SK-N-SH (cell line): ENCODE measurements around the gene GPR3. TPM values are rescaled to one million over a fixed set of nuclear protein-coding genes. Genes with fewer than 3 reads are reported as not detected.

Experiments used
- CTCF ChIA-PET: fragments of 300-600, 350-600 bp; formaldehyde crosslinking; extraction: SDS; loops from one replicate; lab custom pipeline; 2021; lab: Yijun Ruan, JAX
- POLR2A ChIA-PET: fragments of 350-600 bp; sonication (Branson Sonifier 250); formaldehyde crosslinking; extraction: SDS; loops from one replicate; lab custom pipeline; 2020; ENCODE audit warnings: antibody characterized with exemption, inconsistent platforms; lab: Yijun Ruan, JAX
- DNase-seq: peaks from one replicate; pipeline ENCODE4 v3.0.0; 2012
- H2AFZ ChIP-seq: fragments of 200-600 bp; sonication (generic); 2 replicates; pipeline ENCODE4 v1.8.1; 2016; ENCODE audit warnings: antibody characterized with exemption, mild to moderate bottlenecking, low read depth
- H3F3A ChIP-seq: fragments of 200-600 bp; sonication (generic); replicated peaks from 2 replicates; pipeline ENCODE3; 2016; ENCODE audit warnings: antibody characterized with exemption, mild to moderate bottlenecking; ENCODE audit not compliant: insufficient read depth
- H3K27ac ChIP-seq, 2 experiments: fragments of 200-500 bp in 1 of 2; fragments of 200-600 bp in 1 of 2; sonication (Bioruptor generic) in 1 of 2; sonication (generic), shearing (Covaris generic) in 1 of 2; 2 replicates each; pipeline versions ENCODE4 v1.5.1 to v1.6.1; 2014 to 2016; ENCODE audit warnings: low read depth in 2 of 2, inconsistent platforms in 1 of 2, low read length in 1 of 2, mild to moderate bottlenecking in 1 of 2, mixed read lengths in 1 of 2
- H3K27me3 ChIP-seq: fragments of 200-600 bp; sonication (generic), shearing (Covaris generic); 2 replicates; pipeline ENCODE4 v1.6.1; 2016; ENCODE audit warnings: mixed run types; ENCODE audit not compliant: insufficient read depth
- H3K36me3 ChIP-seq, 2 experiments: fragments of 200-500 bp in 1 of 2; fragments of 200-600 bp in 1 of 2; sonication (Bioruptor generic) in 1 of 2; sonication (generic) in 1 of 2; replicated peaks in 1 of 2; 2 replicates each; pipeline versions ENCODE3 to v1.5.1; 2014 to 2016; ENCODE audit warnings: low read length in 1 of 2, mild to moderate bottlenecking in 1 of 2; ENCODE audit not compliant: insufficient read depth in 2 of 2, control insufficient read depth in 1 of 2
- H3K4me1 ChIP-seq, 2 experiments: fragments of 200-500 bp in 1 of 2; fragments of 200-600 bp in 1 of 2; sonication (Bioruptor generic) in 1 of 2; sonication (generic), shearing (Covaris generic) in 1 of 2; 2 replicates each; pipeline versions ENCODE4 v1.5.1 to v1.6.1; 2014 to 2016; ENCODE audit warnings: low read depth in 1 of 2, low read length in 1 of 2, mixed run types in 1 of 2; ENCODE audit not compliant: insufficient read depth in 2 of 2, control insufficient read depth in 1 of 2
- H3K4me2 ChIP-seq: fragments of 200-600 bp; sonication (generic), shearing (Covaris generic); 2 replicates; pipeline ENCODE4 v1.6.1; 2017; ENCODE audit warnings: mixed run types
- H3K4me3 ChIP-seq, 2 experiments: fragments of 200-500 bp in 1 of 2; fragments of 200-600 bp in 1 of 2; sonication (Bioruptor generic) in 1 of 2; sonication (generic), shearing (Covaris generic) in 1 of 2; 2 replicates each; pipeline versions ENCODE4 v1.5.1 to v1.8.1; 2014 to 2016; ENCODE audit warnings: low read depth in 2 of 2, inconsistent platforms in 1 of 2, low read length in 1 of 2, mild to moderate bottlenecking in 1 of 2, mixed read lengths in 1 of 2, moderate library complexity in 1 of 2
- H3K79me2 ChIP-seq: fragments of 200-600 bp; sonication (generic); 2 replicates; pipeline ENCODE4 v1.8.1; 2017; ENCODE audit warnings: mild to moderate bottlenecking; ENCODE audit not compliant: insufficient read depth
- H3K9ac ChIP-seq: fragments of 200-600 bp; sonication (generic); 2 replicates; pipeline ENCODE4 v1.6.1; 2017; ENCODE audit warnings: mixed run types
- H3K9me2 ChIP-seq: fragments of 200-600 bp; sonication (generic); 2 replicates; pipeline ENCODE4 v1.6.1; 2017; ENCODE audit warnings: mixed run types
- H3K9me3 ChIP-seq: fragments of 200-600 bp; sonication (generic); 2 replicates; pipeline ENCODE4 v1.6.1; 2017; ENCODE audit warnings: mixed run types, mild to moderate bottlenecking, moderate library complexity
- H4K20me1 ChIP-seq: fragments of 200-600 bp; sonication (generic); 2 replicates; pipeline ENCODE4 v1.6.1; 2017; ENCODE audit warnings: mild to moderate bottlenecking, mixed run types; ENCODE audit not compliant: insufficient read depth
- CHD2 ChIP-seq: fragments of 150-350 bp; IDR thresholded peaks from 2 replicates; pipeline ENCODE4 v1.6.1; 2018; ENCODE audit warnings: low read length; ENCODE audit not compliant: partially characterized antibody
- EP300 ChIP-seq, 2 experiments: IDR thresholded peaks; 2 replicates each; pipeline versions ENCODE4 v1.4.0 to v1.6.1; 2012; ENCODE audit warnings: borderline replicate concordance in 1 of 2, low read depth in 1 of 2, low read length in 1 of 2
- EZH2phosphoT487 ChIP-seq: fragments of 200-600 bp; sonication (generic); IDR thresholded peaks from 2 replicates; pipeline ENCODE4 v1.6.1; 2017; ENCODE audit warnings: low read depth, mixed run types, mild to moderate bottlenecking, antibody characterized with exemption, moderate library complexity, borderline replicate concordance
- FOSL2 ChIP-seq: IDR thresholded peaks from 2 replicates; pipeline ENCODE4 v1.4.0; 2012; ENCODE audit warnings: low read depth, mild to moderate bottlenecking, moderate library complexity, borderline replicate concordance
- FOXJ3 ChIP-seq: sonication (generic); formaldehyde crosslinking; IDR thresholded peaks from 2 replicates; pipeline ENCODE4 v1.5.1; 2020; ENCODE audit warnings: mild to moderate bottlenecking, missing genetic modification reagents
- FOXM1 ChIP-seq: IDR thresholded peaks from 2 replicates; pipeline ENCODE4 v1.4.0; 2012; ENCODE audit warnings: low read depth, mild to moderate bottlenecking
- GATA2 ChIP-seq: sonication (generic); formaldehyde crosslinking; IDR thresholded peaks from 2 replicates; pipeline ENCODE4 v1.5.0; 2020; ENCODE audit warnings: mild to moderate bottlenecking, missing genetic modification reagents
- JUND ChIP-seq: IDR thresholded peaks from 2 replicates; pipeline ENCODE4 v1.4.0; 2012
- MEF2A ChIP-seq: IDR thresholded peaks from 2 replicates; pipeline ENCODE4 v1.4.0; 2012; ENCODE audit warnings: low read depth, borderline replicate concordance
- NFIC ChIP-seq: IDR thresholded peaks from 2 replicates; pipeline ENCODE4 v1.4.0; 2012; ENCODE audit warnings: borderline replicate concordance
- NRF1 ChIP-seq: IDR thresholded peaks from 2 replicates; pipeline ENCODE4 v1.6.1; 2012; ENCODE audit warnings: low read depth, mild to moderate bottlenecking, low read length
- POLR2AphosphoS5 ChIP-seq: IDR thresholded peaks from 2 replicates; pipeline ENCODE4 v1.6.1; 2012; ENCODE audit warnings: low read depth, low read length
- RAD21 ChIP-seq: IDR thresholded peaks from 2 replicates; pipeline ENCODE4 v1.6.1; 2012; ENCODE audit warnings: mild to moderate bottlenecking, low read length
- RCOR1 ChIP-seq: fragments of 150-350 bp; IDR thresholded peaks from 2 replicates; pipeline ENCODE4 v1.6.1; 2017; ENCODE audit warnings: antibody characterized with exemption, low read length
- RFX5 ChIP-seq: IDR thresholded peaks from 2 replicates; pipeline ENCODE4 v1.6.1; 2012; ENCODE audit warnings: mild to moderate bottlenecking, improper control_type of control experiment, low read length
- RXRA ChIP-seq: IDR thresholded peaks from 2 replicates; pipeline ENCODE4 v1.4.0; 2012; ENCODE audit warnings: low read depth, mild to moderate bottlenecking, borderline replicate concordance
- SIN3A ChIP-seq: IDR thresholded peaks from 2 replicates; pipeline ENCODE4 v1.6.1; 2012; ENCODE audit warnings: low read depth, mild to moderate bottlenecking, low read length, moderate library complexity, borderline replicate concordance
- SMC3 ChIP-seq: IDR thresholded peaks from 2 replicates; pipeline ENCODE4 v1.6.1; 2012; ENCODE audit warnings: low read depth, low read length, improper control_type of control experiment
- TAF1 ChIP-seq: IDR thresholded peaks from 2 replicates; pipeline ENCODE4 v1.6.1; 2012; ENCODE audit warnings: low read depth, mild to moderate bottlenecking, low read length, moderate library complexity, borderline replicate concordance
- TCF12 ChIP-seq: IDR thresholded peaks from 2 replicates; pipeline ENCODE4 v1.4.0; 2012
- YY1 ChIP-seq: IDR thresholded peaks from 2 replicates; pipeline ENCODE4 v1.4.0; 2012; ENCODE audit warnings: low read depth, mild to moderate bottlenecking
- WGBS: methylation state at CpG from one replicate; pipeline ENCODE4 v1.1.6; 2017; ENCODE audit warnings: low lambda C conversion rate; 5-methylcytosine and 5-hydroxymethylcytosine counted together
- polyA plus RNA-seq, 3 experiments: library from polyadenylated mRNA; depleted of rRNA; stranded (reverse); fragments of >200 nt; gene quantifications; 2 replicates each; pipeline ENCODE4 v1.2.3, GENCODE V29; 2012
- TF ChIP-seq, protein P1 (sequence below): fragments of 150-350 bp; IDR thresholded peaks from 2 replicates; pipeline ENCODE4 v1.6.1; 2017; ENCODE audit warnings: antibody characterized with exemption, low read length, low read depth, borderline replicate concordance
- TF ChIP-seq, protein P2 (sequence below): fragments of 200-600 bp; sonication (generic); IDR thresholded peaks from 2 replicates; pipeline ENCODE4 v1.6.1; 2017; ENCODE audit warnings: antibody characterized with exemption, mild to moderate bottlenecking, moderate library complexity
- TF ChIP-seq, protein P3 (sequence below): fragments of 150-350 bp; IDR thresholded peaks from 2 replicates; pipeline ENCODE4 v1.6.1; 2016; ENCODE audit warnings: mild to moderate bottlenecking, low read depth, low read length
- TF ChIP-seq, protein P4 (sequence below): IDR thresholded peaks from 2 replicates; pipeline ENCODE4 v1.4.0; 2012; ENCODE audit warnings: low read depth, borderline replicate concordance
- TF ChIP-seq, protein P5 (sequence below): IDR thresholded peaks from 2 replicates; pipeline ENCODE4; 2012

Gene GPR3
- polyA plus RNA-seq, 1 of the 3 experiments (the other 2 are of a cell fraction) = 6.0 TPM

DNA sequence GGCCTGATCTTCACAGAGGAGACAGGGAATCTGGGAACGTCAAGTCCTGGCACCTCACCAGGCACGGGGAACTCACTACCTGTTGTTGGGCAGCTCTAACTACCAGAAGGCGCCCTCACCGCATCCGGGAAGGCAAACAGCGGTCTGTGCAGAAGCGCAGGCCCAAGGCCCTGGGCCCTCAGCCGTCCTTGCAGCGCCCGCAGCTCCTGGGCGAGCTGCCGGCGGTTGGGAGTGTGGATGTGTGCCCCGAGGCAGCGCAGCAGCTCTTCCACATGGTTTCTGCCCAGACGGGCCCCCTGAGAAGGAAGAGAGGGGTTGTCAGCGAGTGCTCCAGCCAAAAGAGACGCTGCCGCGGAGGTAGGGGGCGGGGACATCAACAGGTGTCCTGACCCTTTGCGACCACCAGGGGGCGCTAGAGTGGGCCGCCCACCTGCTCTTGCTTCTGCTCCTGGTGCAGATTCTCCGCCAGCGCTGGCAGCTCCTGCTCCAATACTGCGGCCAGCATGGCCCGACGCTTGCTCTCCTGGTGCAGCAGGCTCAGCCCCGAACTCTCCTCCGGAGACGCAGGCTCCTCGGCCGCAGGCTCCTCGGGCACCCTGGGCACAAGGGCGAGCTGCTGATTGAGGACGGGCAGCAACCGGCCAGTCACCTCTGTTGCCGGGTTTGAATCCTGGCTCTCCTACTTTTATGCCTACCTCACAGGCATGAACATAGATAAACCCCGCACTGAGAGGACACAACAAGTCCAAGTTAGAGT lies 35.0 kb upstream of the GPR3 start:
- TF ChIP-seq GATA2 (CRISPR knock-in tag) (no peak), TAF1 (no peak), FOXM1 (no peak), CHD2 (peak; percentile 66), FOSL2 (no peak), RXRA (no peak), FOXJ3 (CRISPR knock-in tag) (no peak), NRF1 (no peak), TCF12 (no peak), RCOR1 (0 out of 2 replicates have a peak, but pooled peaks have one; percentile 45), EZH2phosphoT487 (no peak), MEF2A (no peak), SIN3A (no peak), RAD21 (peak; percentile 65), SMC3 (peak; percentile 83), RFX5 (no peak), POLR2AphosphoS5 (no peak), JUND (no peak), NFIC (no peak), YY1 (no peak), EP300 (IDR thresholded peaks at IDR 0.05; ENCODE audit: borderline replicate concordance in 1 of 2, low read depth in 1 of 2, low read length in 1 of 2) (no peak)
- TF ChIP-seq, protein P1, sequence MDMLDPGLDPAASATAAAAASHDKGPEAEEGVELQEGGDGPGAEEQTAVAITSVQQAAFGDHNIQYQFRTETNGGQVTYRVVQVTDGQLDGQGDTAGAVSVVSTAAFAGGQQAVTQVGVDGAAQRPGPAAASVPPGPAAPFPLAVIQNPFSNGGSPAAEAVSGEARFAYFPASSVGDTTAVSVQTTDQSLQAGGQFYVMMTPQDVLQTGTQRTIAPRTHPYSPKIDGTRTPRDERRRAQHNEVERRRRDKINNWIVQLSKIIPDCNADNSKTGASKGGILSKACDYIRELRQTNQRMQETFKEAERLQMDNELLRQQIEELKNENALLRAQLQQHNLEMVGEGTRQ = no peak
- TF ChIP-seq, protein P2, sequence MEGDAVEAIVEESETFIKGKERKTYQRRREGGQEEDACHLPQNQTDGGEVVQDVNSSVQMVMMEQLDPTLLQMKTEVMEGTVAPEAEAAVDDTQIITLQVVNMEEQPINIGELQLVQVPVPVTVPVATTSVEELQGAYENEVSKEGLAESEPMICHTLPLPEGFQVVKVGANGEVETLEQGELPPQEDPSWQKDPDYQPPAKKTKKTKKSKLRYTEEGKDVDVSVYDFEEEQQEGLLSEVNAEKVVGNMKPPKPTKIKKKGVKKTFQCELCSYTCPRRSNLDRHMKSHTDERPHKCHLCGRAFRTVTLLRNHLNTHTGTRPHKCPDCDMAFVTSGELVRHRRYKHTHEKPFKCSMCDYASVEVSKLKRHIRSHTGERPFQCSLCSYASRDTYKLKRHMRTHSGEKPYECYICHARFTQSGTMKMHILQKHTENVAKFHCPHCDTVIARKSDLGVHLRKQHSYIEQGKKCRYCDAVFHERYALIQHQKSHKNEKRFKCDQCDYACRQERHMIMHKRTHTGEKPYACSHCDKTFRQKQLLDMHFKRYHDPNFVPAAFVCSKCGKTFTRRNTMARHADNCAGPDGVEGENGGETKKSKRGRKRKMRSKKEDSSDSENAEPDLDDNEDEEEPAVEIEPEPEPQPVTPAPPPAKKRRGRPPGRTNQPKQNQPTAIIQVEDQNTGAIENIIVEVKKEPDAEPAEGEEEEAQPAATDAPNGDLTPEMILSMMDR = peak; percentile 89
- TF ChIP-seq, protein P3, sequence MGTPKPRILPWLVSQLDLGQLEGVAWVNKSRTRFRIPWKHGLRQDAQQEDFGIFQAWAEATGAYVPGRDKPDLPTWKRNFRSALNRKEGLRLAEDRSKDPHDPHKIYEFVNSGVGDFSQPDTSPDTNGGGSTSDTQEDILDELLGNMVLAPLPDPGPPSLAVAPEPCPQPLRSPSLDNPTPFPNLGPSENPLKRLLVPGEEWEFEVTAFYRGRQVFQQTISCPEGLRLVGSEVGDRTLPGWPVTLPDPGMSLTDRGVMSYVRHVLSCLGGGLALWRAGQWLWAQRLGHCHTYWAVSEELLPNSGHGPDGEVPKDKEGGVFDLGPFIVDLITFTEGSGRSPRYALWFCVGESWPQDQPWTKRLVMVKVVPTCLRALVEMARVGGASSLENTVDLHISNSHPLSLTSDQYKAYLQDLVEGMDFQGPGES = no peak
- TF ChIP-seq, protein P4, sequence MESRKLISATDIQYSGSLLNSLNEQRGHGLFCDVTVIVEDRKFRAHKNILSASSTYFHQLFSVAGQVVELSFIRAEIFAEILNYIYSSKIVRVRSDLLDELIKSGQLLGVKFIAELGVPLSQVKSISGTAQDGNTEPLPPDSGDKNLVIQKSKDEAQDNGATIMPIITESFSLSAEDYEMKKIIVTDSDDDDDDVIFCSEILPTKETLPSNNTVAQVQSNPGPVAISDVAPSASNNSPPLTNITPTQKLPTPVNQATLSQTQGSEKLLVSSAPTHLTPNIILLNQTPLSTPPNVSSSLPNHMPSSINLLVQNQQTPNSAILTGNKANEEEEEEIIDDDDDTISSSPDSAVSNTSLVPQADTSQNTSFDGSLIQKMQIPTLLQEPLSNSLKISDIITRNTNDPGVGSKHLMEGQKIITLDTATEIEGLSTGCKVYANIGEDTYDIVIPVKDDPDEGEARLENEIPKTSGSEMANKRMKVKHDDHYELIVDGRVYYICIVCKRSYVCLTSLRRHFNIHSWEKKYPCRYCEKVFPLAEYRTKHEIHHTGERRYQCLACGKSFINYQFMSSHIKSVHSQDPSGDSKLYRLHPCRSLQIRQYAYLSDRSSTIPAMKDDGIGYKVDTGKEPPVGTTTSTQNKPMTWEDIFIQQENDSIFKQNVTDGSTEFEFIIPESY = no peak
- TF ChIP-seq, protein P5, sequence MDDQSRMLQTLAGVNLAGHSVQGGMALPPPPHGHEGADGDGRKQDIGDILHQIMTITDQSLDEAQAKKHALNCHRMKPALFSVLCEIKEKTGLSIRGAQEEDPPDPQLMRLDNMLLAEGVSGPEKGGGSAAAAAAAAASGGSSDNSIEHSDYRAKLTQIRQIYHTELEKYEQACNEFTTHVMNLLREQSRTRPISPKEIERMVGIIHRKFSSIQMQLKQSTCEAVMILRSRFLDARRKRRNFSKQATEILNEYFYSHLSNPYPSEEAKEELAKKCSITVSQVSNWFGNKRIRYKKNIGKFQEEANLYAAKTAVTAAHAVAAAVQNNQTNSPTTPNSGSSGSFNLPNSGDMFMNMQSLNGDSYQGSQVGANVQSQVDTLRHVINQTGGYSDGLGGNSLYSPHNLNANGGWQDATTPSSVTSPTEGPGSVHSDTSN = no peak
- H3K79me2 ChIP-seq = no peaks in the 10 kb centered on the region
- POLR2A ChIA-PET = interaction anchor here (1.7 kb wide), 1 partner anchor 9 kb away, joined by 5 read pairs; no protein-coding TSS in a partner anchor
- H2AFZ ChIP-seq = no peak overlapping the region
- peak overlapping the region in 1 of 2 experiments; percentile 48; a peak in 1 of 4 replicates for H3K4me3 ChIP-seq
- 43% methylated on average over 33 of the region's 40 CpGs for WGBS
- no peak overlapping the region for H3K9ac ChIP-seq
- H3K4me2 ChIP-seq = no peak overlapping the region
- H3K27ac ChIP-seq = no peak overlapping the region
- H3K4me1 ChIP-seq = peaks cover 0 to 5% of the 10 kb centered on the region in 2 experiments; a peak in 1 of 4 replicates
- H3K9me2 ChIP-seq = no peaks in the 10 kb centered on the region
- CTCF ChIA-PET = interaction anchor here (0.6 to 12.3 kb wide), 51 partner anchors 8 to 314 kb away, joined by 3 to 219 read pairs (median 5); partner anchors contain the start of genes AHDC1, CD164L2, FCN3 and FGR
- no peaks in the 10 kb centered on the region for H4K20me1 ChIP-seq
- peaks cover 4 to 21% of the 10 kb centered on the region in 2 experiments for H3K36me3 ChIP-seq
- DNase-seq = peak; percentile 97
- no peaks in the 10 kb centered on the region for H3K27me3 ChIP-seq
- no peaks in the 10 kb centered on the region for H3K9me3 ChIP-seq
- H3F3A ChIP-seq = no peaks in the 10 kb centered on the region
